NCI-H2107 treated with DMSO at 0.1 percent for 48 hours (cell line): Measurements from ENCODE around the gene RAI2.

ENCODE experiments used
- DNase-seq: peaks from one replicate; lab custom pipeline; 2025; ENCODE audit not compliant: unreplicated experiment; lab: John Stamatoyannopoulos, UW

The RAI2 gene

DNA sequence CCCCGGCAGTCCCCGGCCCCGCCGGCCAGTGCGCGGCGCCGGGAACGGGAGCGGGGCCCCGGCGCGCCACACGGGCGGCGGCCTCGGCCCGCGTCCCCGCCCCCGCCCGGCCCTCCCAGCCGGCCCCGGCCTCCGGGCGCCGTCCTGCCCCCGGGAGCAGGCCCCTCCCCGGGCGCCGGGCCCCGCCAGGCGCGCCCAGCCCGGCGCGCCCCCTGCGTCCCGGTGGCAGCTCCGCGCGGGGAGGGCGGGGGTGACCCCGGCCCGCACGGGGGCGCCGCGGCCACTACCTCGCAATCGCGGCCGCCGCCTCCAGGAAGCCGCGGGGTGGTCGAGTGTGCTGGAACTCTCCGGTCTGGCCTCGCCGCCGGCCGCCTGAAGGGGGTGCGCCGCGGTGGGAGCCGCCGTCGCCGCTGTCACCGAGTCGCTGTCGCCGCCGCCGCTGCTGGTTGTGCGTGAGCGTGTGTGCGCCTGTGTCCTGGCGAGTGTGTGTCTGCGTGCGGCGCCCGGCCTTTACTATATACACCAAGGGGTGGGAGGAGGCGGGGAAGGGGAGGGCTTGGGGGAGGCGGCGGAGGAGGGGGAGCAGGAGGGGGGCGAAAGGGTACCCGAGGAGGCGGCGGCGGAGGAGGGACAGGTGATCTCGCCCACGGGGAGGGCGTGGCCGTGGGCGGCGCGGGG is at the start of gene RAI2:
RAI2 (minus strand) TSS at position 488 of the 678 bp plus-strand sequence. CDS start 59,288 bp downstream, outside the sequence.
- DNase-seq = peak; percentile 14

DNA sequence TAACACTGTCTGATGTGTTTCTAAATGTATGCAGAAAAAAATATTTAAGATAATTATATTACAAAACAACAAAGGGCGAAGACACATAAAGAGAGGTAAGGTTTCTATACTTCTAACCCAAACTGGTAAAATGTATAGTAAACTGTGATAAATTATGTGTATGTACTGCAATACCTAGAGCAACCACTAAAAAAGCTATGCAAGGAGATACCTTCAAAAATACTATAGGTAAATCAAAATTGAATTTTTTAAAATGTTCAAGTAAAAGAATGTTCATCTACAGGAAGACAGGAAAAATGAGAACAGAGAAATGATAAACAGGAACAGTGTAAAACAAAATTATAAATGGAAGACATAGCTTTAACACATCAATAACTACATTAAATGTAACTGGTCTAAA is 27.3 kb upstream of the RAI2 start:
- no peak for DNase-seq

DNA sequence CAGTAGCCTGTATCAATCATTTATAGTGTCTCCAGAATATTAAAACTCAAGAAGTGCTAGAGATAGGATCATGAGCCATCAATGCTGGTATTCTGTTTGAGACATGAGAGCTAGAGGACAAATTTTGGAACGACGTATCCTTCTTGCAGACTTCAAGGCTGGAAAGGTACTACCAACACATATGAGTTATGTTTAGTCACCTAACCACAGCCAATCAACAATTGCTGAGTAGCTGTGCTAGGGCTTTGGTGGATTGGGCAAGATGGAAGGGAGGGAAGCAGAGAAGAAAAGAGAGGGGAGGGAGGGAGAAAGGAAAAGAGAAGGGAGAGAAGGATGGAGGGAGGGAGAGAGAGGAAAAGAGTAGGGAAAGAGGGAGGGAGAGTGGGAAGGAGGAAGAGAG is 21.6 kb upstream of the RAI2 start:
- no peak for DNase-seq

DNA sequence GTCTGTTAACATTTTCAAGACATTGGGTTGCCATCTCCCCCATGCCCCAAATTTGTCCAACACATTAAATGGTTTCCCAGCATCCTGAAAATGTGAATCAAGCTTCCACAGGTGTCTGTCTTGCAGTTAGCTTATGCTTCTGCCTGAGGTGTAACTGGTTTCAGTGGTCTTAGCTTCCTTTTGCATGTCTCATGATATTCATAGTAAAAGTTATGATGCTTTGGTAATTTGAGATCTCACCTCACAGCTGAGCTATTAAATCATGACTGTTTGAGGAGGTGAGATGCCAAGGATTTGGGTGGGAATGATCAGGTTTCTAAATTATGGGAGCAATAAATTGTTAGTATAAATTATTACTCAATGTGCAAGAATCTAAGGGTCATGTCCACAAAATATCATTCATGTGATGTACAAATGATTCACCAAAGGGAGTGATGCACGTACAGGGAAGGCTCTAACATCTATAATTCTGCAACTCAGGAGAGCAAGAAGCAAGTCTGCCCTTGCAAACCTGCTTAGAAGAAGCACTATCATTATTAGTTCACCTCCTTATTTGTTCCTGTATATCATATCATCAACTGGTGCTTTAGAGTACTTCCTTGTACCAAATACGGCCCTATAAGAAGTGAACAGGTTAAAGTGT is 17.1 kb upstream of the RAI2 start:
- DNase-seq = no peak

DNA sequence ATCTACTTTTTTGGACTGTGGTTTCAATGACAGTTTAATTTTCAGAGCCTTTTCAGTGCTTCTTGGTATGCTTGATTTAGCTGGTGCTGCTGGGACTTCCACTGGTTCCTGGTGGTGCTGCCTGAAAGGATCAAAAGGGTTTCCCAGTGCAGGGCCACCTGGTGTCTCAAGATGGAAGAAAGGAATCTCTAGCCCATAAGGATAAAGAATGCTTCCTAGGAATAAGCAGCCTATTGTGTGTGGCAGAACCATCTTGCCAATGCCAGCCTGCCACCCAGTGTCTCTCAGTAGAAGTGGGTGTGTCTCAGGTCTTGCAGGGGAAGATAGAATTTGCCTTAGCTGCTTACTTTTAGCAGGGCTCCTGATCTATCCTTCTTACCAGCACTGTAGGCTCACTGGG is 15.0 kb upstream of the RAI2 start:
- DNase-seq = no peak

DNA sequence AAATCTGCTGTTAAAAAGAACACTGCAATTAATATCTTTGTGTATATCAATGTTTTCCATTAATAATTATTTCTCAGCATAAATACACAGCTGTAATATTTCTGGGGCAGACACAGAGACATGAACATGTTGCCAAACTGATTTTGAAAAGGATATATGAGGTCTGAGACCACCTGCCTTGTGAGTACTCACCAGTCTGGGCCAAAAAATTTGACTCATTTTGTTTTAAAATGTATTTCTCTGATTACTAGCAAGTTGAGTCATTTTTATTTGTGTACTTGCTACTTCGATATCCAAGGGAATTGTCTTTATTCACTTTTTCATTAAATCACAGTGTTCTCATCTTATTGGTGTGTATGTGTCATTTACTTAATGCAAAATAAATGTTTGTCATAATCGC is 8.5 kb upstream of the RAI2 start:
- DNase-seq = no peak

DNA sequence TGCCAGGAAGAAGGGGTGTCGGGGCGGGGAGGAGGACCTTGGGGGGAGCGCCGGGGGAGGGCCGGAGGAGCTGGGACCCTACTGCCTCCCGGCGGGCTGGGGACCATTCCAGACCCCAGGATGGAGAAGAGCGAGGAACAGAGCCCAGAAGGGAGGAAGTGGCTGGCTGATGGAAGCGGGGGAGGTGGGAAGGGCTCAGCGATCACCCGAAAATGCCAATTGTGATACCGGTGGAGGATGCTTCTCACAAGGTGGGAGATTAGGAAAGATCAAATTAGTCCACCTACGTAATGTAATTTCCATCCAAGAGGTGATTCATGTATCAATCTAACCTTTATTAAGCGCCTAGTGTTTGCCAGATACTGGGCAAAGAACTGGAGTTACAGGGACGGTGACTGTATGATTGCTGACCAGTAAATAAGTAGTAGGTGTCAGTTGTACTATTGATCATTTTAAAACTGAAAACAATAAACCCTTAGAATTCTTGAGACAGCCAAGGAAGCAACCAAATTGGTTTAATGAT is 452 bp upstream of the RAI2 start:
- no peak for DNase-seq

DNA sequence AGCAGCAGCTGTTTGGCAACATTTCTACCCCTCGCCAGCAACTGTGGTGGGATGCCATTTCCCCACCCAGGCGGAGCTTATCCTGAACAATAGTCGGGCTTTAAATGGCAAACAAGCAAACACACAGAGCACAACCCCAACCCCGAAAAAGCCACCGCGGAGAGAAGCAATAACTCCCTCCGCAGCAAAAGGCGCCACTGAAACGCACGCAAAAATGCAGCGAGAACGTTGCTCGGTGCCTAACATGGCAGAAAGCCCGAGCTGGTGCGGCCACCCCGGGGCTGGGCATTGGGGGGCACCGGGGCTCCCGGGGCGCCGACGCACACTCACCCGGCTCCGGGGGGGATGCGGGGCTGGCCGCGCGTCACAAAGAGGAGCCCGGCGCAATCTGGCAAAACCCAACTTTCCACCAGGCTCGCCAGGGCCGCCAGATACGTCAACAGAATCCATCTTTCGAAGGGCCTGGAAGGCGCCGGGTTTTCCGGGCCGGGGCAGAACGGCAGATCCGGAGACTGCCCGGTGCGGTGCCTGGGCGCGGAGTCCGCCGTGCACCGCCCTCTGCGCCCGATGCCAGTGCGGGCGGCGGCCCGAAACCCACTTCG is 818 bp downstream of the RAI2 start:
- DNase-seq = no peak

DNA sequence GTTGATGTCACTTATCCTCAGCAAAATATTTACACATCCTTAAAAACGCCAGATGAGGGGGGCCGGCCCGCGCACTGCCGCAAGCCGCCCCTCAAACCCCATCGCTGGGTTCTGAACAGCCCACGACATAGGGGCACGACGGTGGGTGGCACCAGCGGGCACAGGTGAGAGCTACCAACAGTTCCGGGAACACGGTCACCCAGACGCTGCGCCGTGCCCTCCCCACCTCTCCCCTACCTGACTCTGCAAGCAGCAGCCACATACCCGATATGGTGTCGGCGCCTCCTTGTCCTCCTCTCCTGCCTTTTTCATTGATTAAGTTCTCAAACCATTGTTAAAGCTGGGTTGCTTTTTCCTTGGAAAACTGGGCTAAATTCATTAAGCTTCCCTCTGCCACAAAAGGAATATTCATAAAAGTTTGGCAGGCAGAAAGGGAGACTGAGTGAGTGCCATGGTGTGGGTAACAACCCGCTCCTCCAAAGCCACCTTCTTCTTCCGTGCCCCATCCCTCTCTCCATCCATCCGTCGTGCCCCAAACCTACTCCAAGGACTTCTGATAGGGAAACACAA is 1.4 kb downstream of the RAI2 start:
- DNase-seq = peak; percentile 38

DNA sequence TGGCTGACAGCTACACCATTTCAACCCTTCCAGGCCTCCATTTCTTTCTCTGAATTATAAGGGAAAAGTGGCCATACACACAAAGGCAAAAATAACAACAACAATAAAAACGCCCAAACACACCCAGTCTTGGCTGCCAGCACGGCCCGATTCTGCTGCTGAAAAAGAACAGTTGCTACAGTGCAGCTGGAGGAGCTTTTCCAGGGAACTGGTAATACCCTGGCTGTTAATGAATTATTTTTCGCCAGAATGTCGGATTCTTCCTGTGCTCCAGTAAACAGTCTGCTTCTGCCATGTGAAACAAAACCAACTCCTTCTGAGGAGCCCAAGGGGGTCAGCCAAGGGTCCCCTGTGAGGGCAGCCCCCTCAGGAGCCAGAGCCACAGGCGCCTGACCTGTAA is 6.6 kb downstream of the RAI2 start:
- no peak for DNase-seq

DNA sequence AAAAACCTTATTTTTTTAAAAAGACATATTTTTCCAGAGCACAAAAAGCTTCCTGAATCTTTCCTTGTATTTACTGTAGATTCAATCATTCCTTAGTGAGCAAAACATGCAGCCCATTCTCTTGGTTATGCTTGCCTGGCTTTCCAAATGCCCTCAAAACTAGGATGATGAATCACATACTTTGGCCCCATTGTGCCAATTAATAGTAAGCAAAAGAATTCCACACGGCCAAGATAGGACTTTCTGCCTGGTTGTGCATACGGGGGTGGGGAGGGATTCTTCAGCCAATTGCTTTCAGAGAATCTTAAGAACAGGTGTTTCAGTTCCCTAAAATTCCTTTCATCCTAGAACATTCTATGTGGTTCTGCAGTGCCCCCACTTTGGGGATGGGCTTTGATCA is 7.0 kb downstream of the RAI2 start:
- no peak for DNase-seq

DNA sequence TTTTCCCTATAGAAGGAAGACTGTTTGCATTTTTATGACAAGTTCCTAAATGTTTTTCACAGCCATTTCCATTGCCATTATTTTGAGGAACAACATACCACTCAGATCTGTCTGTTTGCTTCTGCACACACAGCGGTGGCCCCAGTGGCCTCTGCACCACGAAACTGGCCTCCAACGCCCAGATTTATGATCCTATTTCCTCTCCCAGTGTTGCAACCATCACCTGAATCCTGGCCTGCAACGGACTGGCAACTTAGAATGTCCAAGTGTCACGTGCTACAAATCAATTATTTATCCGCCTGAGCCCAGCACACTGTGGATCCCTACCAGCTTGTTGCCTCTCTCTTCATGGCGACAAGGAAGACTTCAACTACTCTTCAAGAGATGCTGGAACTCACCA is 9.2 kb downstream of the RAI2 start:
- DNase-seq = no peak

DNA sequence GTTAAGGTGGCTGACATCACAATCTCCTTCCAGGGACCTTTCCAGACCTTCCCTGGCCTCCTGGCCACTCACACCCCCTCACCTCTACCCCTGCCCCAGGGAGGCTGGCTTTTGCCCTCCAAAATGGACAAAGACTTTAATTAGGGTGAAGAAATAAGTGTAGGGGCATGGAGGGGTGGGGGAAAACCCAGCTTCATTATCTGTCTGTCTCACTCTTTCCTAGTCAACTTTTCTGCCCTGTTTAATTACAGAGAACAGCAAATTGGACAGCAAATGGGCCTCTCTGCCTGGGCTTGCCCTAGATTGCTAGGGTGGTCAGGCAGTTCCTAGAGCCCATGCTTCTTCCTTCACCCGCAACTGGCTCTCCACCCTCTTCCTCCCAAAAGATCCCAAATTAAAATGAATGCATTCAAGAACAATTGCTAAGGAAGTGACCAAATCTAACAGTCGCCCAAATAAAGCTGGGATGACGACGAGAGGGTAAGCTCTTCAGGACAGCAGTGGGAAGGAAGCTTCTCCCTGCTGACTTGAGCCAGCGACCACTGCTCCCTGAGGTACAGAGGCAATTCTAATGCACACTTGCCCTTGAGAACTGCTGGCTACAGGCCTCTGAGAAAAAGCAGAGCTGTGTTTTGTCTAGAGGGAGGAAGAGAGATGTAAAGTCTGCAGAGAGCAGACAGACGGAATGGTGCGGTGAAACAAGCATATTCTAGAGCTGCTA is 12.4 kb downstream of the RAI2 start:
- DNase-seq = no peak

DNA sequence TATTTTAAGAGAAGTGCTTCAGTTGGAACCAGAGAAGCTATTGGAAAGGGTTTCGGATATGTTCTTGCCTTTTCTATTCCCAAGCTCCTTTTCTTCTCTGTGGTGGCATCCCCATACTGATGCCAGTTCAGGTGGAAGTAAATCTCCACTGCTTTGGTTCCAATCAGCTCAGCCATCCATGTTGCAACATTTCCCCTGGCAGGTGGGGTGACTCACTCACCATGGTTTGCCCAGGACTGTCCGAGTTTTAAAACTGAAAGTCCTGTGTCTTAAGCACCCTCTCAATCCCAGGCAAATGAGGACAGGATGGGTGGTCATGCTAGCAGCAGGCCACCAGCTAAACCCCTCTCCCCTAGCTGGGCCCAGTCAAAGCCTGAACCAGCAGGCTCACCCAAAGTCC is 15.1 kb downstream of the RAI2 start:
- no peak for DNase-seq

DNA sequence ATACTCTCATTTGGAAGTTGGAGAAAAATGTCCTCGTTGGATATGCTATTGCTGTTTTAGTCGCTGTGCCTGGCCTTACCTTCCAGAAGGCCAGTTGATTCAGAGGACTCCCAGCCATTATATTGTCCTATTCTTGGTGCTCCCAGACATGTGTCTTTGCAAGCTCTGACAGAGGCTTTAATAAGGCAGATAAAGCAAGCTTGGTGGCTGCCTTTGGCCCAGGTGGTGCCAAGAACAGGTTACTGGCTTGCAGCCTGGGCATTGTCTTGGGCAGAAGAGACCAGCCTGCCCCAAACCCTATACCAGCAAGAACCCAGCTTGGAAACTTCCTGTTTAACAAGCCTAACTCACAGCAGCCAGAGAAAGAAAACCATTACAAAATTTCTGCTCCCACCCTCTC is 16.9 kb downstream of the RAI2 start:
- DNase-seq = no peak

DNA sequence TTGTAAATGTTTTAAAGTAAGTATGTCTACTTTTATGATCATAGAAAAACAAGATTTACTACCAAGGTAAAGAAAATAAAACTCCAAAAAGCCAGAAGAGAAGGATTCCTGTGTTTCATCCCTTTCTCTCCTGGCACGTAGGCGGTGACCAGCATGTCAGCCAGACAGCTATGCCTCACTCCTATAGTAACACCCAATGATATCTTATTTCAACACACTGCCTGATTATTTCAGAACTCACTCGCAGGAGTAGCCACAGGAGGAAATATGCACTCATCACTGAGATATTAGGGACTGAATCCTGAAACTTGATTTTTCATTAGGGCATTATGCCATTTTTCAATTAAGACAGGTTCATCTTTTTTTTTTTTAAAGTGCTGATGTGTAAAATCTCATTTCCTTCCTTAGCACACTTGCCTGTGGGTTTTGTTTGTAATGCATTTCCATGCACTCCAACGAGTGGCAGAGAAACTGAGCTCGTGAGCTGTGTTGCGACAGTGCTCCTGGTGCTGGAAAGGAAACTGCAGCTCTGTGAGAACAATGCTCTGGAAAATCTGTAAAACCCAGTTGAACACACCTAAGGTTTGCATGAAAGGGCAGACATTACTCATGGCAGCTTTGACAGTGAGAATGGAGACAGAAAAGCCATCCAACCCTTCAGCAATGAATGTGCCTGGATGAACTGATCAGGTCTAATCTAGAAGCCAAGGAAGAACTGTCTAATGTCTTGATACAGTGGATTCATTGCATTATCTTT is 18.2 kb downstream of the RAI2 start:
- peak; percentile 41 for DNase-seq

DNA sequence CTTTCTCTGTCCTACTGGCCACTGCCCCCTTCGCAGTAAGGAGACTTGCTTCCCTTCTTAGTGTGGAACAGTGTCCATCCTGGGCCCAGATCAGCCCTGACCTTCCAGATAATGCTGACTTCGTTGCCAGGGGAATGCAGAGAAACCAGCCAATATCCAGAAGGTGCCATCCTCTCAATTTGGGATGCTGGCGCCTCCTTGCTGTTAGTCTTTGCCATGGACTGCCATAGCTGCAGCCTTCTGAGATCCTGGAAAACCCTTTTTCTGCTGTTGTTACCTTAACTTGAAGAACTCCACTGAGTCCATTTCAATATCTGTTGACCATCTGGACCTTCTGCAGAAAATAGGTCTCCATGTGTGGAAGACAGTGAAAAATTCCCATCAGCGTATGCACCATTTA is 21.8 kb downstream of the RAI2 start:
- DNase-seq = no peak

DNA sequence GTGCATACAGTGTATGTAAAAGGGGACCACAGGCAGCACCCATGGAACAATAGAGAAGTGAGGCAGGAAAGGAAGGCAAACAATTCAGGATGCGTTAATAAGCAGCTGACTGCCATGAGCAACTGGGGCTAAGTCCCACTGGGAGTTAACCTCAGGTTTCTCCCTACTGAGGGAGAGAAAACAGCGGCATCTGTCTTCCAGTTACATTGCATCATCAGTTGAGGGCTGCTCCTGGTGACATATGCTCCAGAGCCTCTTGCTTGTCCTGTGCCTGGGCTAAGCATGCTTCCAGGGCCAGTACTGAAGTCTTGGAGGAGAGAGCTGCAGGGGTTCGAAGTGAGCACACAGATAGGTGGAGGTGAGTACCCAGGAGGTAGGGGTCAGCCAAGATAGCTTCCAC is 24.3 kb downstream of the RAI2 start:
- peak; percentile 91 for DNase-seq

DNA sequence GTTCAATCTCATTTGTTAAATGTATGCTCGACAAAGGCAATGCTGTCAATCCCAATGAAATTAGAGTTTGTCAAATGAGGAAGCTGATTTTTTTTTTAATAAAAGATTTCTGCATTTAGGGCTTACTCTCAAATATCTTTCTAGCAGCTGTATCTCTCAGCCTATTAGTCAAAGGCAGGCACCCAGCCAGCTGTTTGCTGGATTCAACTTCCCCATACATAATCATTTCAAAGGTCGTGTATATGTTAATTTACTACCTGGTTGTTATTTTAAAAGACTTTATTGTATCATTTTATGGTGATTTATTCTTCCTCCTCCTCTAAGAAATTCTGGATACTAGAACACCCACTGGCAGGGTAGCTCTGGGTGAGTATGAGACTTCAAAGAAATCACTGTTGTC is 27.1 kb downstream of the RAI2 start:
- DNase-seq = no peak

DNA sequence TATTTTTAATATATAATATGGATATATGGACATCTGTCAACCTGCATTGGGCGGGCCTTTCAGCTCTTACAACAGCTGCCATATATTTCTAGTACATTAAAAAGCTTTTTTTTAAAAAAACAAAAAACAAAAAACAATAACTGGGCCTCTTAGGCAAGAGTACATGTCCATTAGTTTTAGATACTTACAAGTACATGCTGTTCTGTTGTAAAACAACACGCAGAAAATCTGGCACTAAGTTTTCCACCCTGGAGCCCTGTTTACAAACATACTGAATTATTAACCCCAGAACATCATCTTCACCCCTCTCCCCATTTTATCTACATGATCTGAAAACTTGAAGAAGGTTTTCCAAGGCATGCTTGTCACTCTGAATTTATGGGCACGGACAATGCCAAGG is 29.8 kb downstream of the RAI2 start:
- no peak for DNase-seq

DNA sequence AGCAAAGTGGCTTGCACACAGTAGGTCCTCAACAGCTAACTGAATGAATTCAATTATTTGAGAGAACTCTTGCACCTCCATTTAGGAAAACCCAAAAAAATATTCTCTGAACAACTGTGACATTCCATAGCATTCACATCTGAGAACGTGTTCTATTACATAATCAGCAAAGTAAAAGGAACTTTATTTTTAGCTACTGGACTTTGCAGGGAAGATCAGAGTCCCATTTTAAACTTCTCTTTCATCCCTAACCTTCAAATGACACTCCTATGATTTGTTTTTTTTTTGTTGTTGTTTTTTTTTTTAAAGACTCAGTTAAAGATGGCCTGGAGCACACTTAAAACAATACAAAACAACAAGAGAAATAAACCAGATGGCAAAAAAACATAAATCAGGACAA is 30.9 kb downstream of the RAI2 start:
- DNase-seq = no peak
